GM18907 (cell line): Measurements from ENCODE around the gene CEP290.

Source experiments
- ATAC-seq: cut with Tn5 transposase; IDR thresholded peaks from one replicate; pipeline ENCODE4 v1.9.1; 2021; ENCODE audit warnings: mild to moderate bottlenecking, moderate library complexity; ENCODE audit not compliant: unreplicated experiment

Gene CEP290

GRCh38 chr12:88141774-88142609, at the start of gene CEP290, which contains the start of gene TMTC3:
CEP290 (minus strand) TSS chr12:88142088; CDS start chr12:88141307, 781 bp downstream.
TMTC3 (plus strand) TSS chr12:88142307; CDS start chr12:88148316, 6,009 bp downstream.
- ATAC-seq, result peak; percentile 96

- ATAC-seq, result no peak
Observed at GRCh38 chr12:88188180-88188579, 46.3 kb upstream of the CEP290 start.

- ATAC-seq, result no peak
Observed at GRCh38 chr12:88187571-88187970, 45.7 kb upstream of the CEP290 start.

- ATAC-seq, result peak; percentile 97
Observed at GRCh38 chr12:88185988-88186387, 44.1 kb upstream of the CEP290 start.

GRCh38 chr12:88185279-88185678, 43.4 kb upstream of the CEP290 start:
- no peak for ATAC-seq

- ATAC-seq, result no peak
Observed at GRCh38 chr12:88184196-88184595, 42.3 kb upstream of the CEP290 start.

GRCh38 chr12:88182416-88182815, 40.5 kb upstream of the CEP290 start:
- ATAC-seq, result no peak

GRCh38 chr12:88181881-88182280, 40.0 kb upstream of the CEP290 start:
- ATAC-seq, result no peak

GRCh38 chr12:88179436-88180014, 37.6 kb upstream of the CEP290 start:
- no peak for ATAC-seq

- no peak for ATAC-seq
Observed at GRCh38 chr12:88175544-88175943, 33.7 kb upstream of the CEP290 start.

- no peak for ATAC-seq
Observed at GRCh38 chr12:88172844-88173407, 31.0 kb upstream of the CEP290 start.

- no peak for ATAC-seq
Observed at GRCh38 chr12:88167384-88167783, 25.5 kb upstream of the CEP290 start.

- ATAC-seq, result no peak
Observed at GRCh38 chr12:88166179-88166578, 24.3 kb upstream of the CEP290 start.

GRCh38 chr12:88163371-88163770, 21.5 kb upstream of the CEP290 start:
- ATAC-seq, result no peak

- ATAC-seq, result no peak
Observed at GRCh38 chr12:88156075-88156654, 14.3 kb upstream of the CEP290 start.

GRCh38 chr12:88153959-88154358, 12.1 kb upstream of the CEP290 start:
- no peak for ATAC-seq

GRCh38 chr12:88150063-88150462, 8.2 kb upstream of the CEP290 start:
- ATAC-seq, result no peak

GRCh38 chr12:88145567-88146505, 3.9 kb upstream of the CEP290 start:
- ATAC-seq, result peak; percentile 21

- ATAC-seq, result no peak
Observed at GRCh38 chr12:88144546-88145468, 2.9 kb upstream of the CEP290 start.
